ENCODE measurements around the gene CACNA1H. TPM values are rescaled to one million over a fixed set of nuclear protein-coding genes. Genes with fewer than 3 reads are reported as not detected.

The CACNA1H gene
- total RNA-seq, 1 donor from 2014 or later, result 9.5 TPM

DNA sequence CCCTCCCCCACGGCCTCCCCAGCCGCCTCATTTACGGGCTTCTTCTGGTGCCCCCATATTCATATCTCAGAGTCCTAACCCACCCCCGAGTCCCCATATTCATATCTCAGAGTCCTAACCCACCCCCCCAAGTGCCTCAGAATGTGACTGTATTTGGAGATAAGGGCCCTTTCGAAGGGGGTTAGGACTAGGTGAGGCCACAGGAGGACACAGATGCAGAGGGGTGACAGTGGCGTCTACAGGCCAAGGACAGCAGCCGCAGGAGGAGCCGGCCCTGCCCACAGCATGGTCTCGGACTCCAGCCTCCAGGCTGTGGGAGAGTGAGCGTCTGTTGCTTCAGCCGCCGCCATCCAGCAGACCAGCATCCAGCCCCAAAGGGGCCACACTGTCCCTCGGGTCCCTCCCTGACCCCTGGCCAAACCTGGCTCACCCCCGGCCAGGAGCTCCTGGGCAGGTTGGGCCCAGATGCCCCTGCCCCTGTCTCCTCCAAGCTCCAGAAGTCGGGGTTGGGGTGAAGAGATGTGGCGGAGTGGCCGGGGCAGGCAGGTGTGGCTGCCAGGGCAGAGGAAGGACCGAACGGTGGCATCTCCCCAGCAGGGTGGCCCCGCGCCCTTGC lies 25.5 kb downstream of the CACNA1H start:
- H3K27me3 Mint-ChIP-seq (ENCODE audit: insufficient read depth, low read depth), result peaks cover 6% of the 10 kb centered on the region
- H3K4me3 ChIP-seq, result no peak overlapping the region
- no peak overlapping the region for H3K4me2 ChIP-seq
- no peaks in the 10 kb centered on the region for H3F3A ChIP-seq (ENCODE audit: low read depth)
- peaks cover 3% of the 10 kb centered on the region for H3K4me1 ChIP-seq
- no peak overlapping the region for H3K27ac Mint-ChIP-seq
- H3K9ac ChIP-seq, result no peak overlapping the region
- peaks cover 74% of the 10 kb centered on the region for H4K20me1 ChIP-seq (ENCODE audit: low read depth)
- no peak overlapping the region for H3K27ac ChIP-seq
- no peaks in the 10 kb centered on the region for H3K27me3 ChIP-seq
- H2AFZ ChIP-seq (replicated peaks), result no peak overlapping the region
- no peaks in the 10 kb centered on the region for H3K36me3 ChIP-seq
- no peaks in the 10 kb centered on the region for H3K9me3 ChIP-seq (ENCODE audit: low read depth)
- H3K79me2 ChIP-seq (ENCODE audit: low read depth), result no peaks in the 10 kb centered on the region
- DNase-seq (ENCODE audit: low spot score), result no peak
- peaks cover 13% of the 10 kb centered on the region for H3K4me1 Mint-ChIP-seq
- no peak overlapping the region for H3K4me3 Mint-ChIP-seq
- no peak for TF ChIP-seq EZH2 (IDR thresholded peaks at IDR 0.05)
- TF ChIP-seq EZH2phosphoT487 (IDR thresholded peaks at IDR 0.05), result no peak
- TF ChIP-seq, protein P1, sequence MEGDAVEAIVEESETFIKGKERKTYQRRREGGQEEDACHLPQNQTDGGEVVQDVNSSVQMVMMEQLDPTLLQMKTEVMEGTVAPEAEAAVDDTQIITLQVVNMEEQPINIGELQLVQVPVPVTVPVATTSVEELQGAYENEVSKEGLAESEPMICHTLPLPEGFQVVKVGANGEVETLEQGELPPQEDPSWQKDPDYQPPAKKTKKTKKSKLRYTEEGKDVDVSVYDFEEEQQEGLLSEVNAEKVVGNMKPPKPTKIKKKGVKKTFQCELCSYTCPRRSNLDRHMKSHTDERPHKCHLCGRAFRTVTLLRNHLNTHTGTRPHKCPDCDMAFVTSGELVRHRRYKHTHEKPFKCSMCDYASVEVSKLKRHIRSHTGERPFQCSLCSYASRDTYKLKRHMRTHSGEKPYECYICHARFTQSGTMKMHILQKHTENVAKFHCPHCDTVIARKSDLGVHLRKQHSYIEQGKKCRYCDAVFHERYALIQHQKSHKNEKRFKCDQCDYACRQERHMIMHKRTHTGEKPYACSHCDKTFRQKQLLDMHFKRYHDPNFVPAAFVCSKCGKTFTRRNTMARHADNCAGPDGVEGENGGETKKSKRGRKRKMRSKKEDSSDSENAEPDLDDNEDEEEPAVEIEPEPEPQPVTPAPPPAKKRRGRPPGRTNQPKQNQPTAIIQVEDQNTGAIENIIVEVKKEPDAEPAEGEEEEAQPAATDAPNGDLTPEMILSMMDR (IDR thresholded peaks at IDR 0.05), result no peak
- no peaks in the 10 kb centered on the region for H3K9me3 Mint-ChIP-seq
- no peaks in the 10 kb centered on the region for H3K36me3 Mint-ChIP-seq

- Mint-ChIP-seq H3K36me3 (no peaks in the 10 kb centered on the region), H3K27ac (no peak overlapping the region), H3K27me3 (ENCODE audit: insufficient read depth, low read depth) (peaks cover 2% of the 10 kb centered on the region), H3K4me3 (no peak overlapping the region), H3K4me1 (peaks cover 15% of the 10 kb centered on the region), H3K9me3 (no peaks in the 10 kb centered on the region)
- Histone ChIP-seq H4K20me1 (ENCODE audit: low read depth) (peaks cover 84% of the 10 kb centered on the region), H3K27ac (no peak overlapping the region), H3K79me2 (ENCODE audit: low read depth) (no peaks in the 10 kb centered on the region), H3K4me2 (no peak overlapping the region), H3K27me3 (no peaks in the 10 kb centered on the region), H3K9me3 (ENCODE audit: low read depth) (no peaks in the 10 kb centered on the region), H2AFZ (replicated peaks) (no peak overlapping the region), H3F3A (ENCODE audit: low read depth) (no peaks in the 10 kb centered on the region), H3K4me1 (peaks cover 3% of the 10 kb centered on the region), H3K4me3 (no peak overlapping the region), H3K9ac (no peak overlapping the region), H3K36me3 (no peaks in the 10 kb centered on the region)
- DNase-seq (ENCODE audit: low spot score), result no peak
- TF ChIP-seq EZH2 (IDR thresholded peaks at IDR 0.05) (no peak), EZH2phosphoT487 (IDR thresholded peaks at IDR 0.05) (no peak)
- TF ChIP-seq, protein P1 (IDR thresholded peaks at IDR 0.05), result no peak
Measured at GRCh38 chr16:1180549-1181403, 27.9 kb downstream of the CACNA1H start.

- no peaks in the 10 kb centered on the region for H3K9me3 Mint-ChIP-seq
- H3K4me3 Mint-ChIP-seq, result no peak overlapping the region
- TF ChIP-seq, protein P1 (IDR thresholded peaks at IDR 0.05), result peak; percentile 60
- no peak for TF ChIP-seq EZH2phosphoT487 (IDR thresholded peaks at IDR 0.05)
- Histone ChIP-seq H3K27ac (no peak overlapping the region), H3K4me1 (peaks cover 3% of the 10 kb centered on the region), H3K9me3 (ENCODE audit: low read depth) (no peaks in the 10 kb centered on the region), H2AFZ (replicated peaks) (no peak overlapping the region), H3K9ac (no peak overlapping the region), H4K20me1 (ENCODE audit: low read depth) (peaks cover 82% of the 10 kb centered on the region), H3K79me2 (ENCODE audit: low read depth) (no peaks in the 10 kb centered on the region), H3K4me3 (no peak overlapping the region), H3F3A (ENCODE audit: low read depth) (no peaks in the 10 kb centered on the region), H3K36me3 (no peaks in the 10 kb centered on the region), H3K27me3 (no peaks in the 10 kb centered on the region), H3K4me2 (no peak overlapping the region)
- DNase-seq (ENCODE audit: low spot score), result peak; percentile 73
- peaks cover 15% of the 10 kb centered on the region for H3K4me1 Mint-ChIP-seq
- H3K27me3 Mint-ChIP-seq (ENCODE audit: insufficient read depth, low read depth), result peaks cover 2% of the 10 kb centered on the region
- H3K27ac Mint-ChIP-seq, result no peak overlapping the region
- no peaks in the 10 kb centered on the region for H3K36me3 Mint-ChIP-seq
Measured at GRCh38 chr16:1181404-1182315, 28.8 kb downstream of the CACNA1H start.
